CD4-positive, alpha-beta T cell (primary cell): Measurements from ENCODE around the gene TNFAIP8L2. TPM values are rescaled to one million over a fixed set of nuclear protein-coding genes. Genes with fewer than 3 reads are reported as not detected.
A peak's percentile ranks its signal among the peaks of the same experiment; 100 is the strongest.
"Not testable (repeated sequence)": the region's sequence is repeated elsewhere in the genome, so short reads cannot be mapped to it uniquely, and the experiment has no call there.

ENCODE experiments used
- ATAC-seq: fragments of 200-7000 bp; cut with Tn5 transposase; one replicate; pipeline ENCODE4 v1.10.0; 2022; ENCODE audit warnings: mild to moderate bottlenecking; ENCODE audit not compliant: poor library complexity
- CTCF ChIA-PET: fragments of 350-600 bp; sonication (Branson Sonifier 250); formaldehyde crosslinking; loops from one replicate; lab custom pipeline; 2021; ENCODE audit warnings: antibody characterized with exemption, inconsistent platforms; lab: Charles Lee
- POLR2A ChIA-PET: fragments of 350-600 bp; sonication (Branson Sonifier 250); formaldehyde crosslinking; loops from one replicate; lab custom pipeline; 2021; ENCODE audit warnings: antibody characterized with exemption, inconsistent platforms; lab: Charles Lee
- DNase-seq, 14 experiments: peaks; one replicate each; pipeline ENCODE4 v3.0.0-alpha.2; 2013 to 2020; ENCODE audit warnings: mixed read lengths in 2 of 14
- H3K27ac ChIP-seq, 2 donors: one replicate each; pipeline versions ENCODE4 v1.5.1 to v1.7.0; 2013; ENCODE audit warnings: low read length in 2 of 2, low read depth in 1 of 2, mild to moderate bottlenecking in 1 of 2
- H3K27me3 ChIP-seq, 2 experiments: 1 replicate in 1 of 2; 2 replicates in 1 of 2; pipeline versions ENCODE4 v1.6.1 to v1.7.0; 2013; ENCODE audit warnings: low read length in 2 of 2, control low read depth in 1 of 2, mild to moderate bottlenecking in 1 of 2, moderate library complexity in 1 of 2; ENCODE audit not compliant: insufficient read depth in 2 of 2, control insufficient read depth in 1 of 2
- H3K36me3 ChIP-seq: one replicate; pipeline ENCODE4 v1.6.1; 2013; ENCODE audit warnings: low read length, control low read depth; ENCODE audit not compliant: insufficient read depth
- H3K4me1 ChIP-seq: one replicate; pipeline ENCODE4 v1.6.1; 2013; ENCODE audit warnings: low read length, control low read depth; ENCODE audit not compliant: insufficient read depth
- H3K4me3 ChIP-seq: one replicate; pipeline ENCODE4 v1.5.1; 2013; ENCODE audit warnings: mild to moderate bottlenecking, low read length, moderate library complexity
- H3K9me3 ChIP-seq, 2 experiments: 1 replicate in 1 of 2; 2 replicates in 1 of 2; pipeline versions ENCODE4 v1.6.1 to v1.7.0; 2013; ENCODE audit warnings: low read length in 2 of 2, mild to moderate bottlenecking in 2 of 2, control low read depth in 1 of 2, moderate library complexity in 1 of 2; ENCODE audit not compliant: control insufficient read depth in 1 of 2, insufficient read depth in 1 of 2
- H3K27ac Mint-ChIP-seq: one replicate; pipeline ENCODE4 v1.8.0; 2020; ENCODE audit warnings: mixed read lengths
- H3K27me3 Mint-ChIP-seq: one replicate; pipeline ENCODE4 v1.8.0; 2021; ENCODE audit warnings: mixed read lengths
- H3K36me3 Mint-ChIP-seq: one replicate; pipeline ENCODE4 v1.8.0; 2021; ENCODE audit warnings: low read depth, mixed read lengths
- H3K4me1 Mint-ChIP-seq: one replicate; pipeline ENCODE4 v1.8.0; 2021; ENCODE audit warnings: low read depth, mixed read lengths
- H3K4me3 Mint-ChIP-seq: one replicate; pipeline ENCODE4 v1.8.0; 2020; ENCODE audit warnings: mild to moderate bottlenecking, mixed read lengths
- H3K9me3 Mint-ChIP-seq: one replicate; pipeline ENCODE4 v1.8.0; 2020; ENCODE audit warnings: mixed read lengths
- intact Hi-C, 2 experiments: fragments of 100-400 bp; cut with DNase I in 1 of 2; cut with micrococcal nuclease in 1 of 2; formaldehyde crosslinking; loops; one replicate each; pipeline versions ENCODE4 v1.15.1 to v1.9.0; 2023 to 2025; cut with DNase I, micrococcal nuclease
- total RNA-seq, 174 experiments: library from RNA in 2 of 174; stranded (reverse) in 2 of 174; gene quantifications; one replicate each; pipeline ENCODE4 v1.2.3 and lab custom pipeline; 2021 to 2026
- TF ChIP-seq, protein P1 (sequence below): fragments of 200-600 bp; IDR thresholded peaks from one replicate; pipeline ENCODE4 v1.8.0; 2022; ENCODE audit warnings: antibody characterized with exemption, mild to moderate bottlenecking

Gene TNFAIP8L2
- total RNA-seq, 2 experiments from 2014 or later, result 0.70 to 0.74 TPM

DNA sequence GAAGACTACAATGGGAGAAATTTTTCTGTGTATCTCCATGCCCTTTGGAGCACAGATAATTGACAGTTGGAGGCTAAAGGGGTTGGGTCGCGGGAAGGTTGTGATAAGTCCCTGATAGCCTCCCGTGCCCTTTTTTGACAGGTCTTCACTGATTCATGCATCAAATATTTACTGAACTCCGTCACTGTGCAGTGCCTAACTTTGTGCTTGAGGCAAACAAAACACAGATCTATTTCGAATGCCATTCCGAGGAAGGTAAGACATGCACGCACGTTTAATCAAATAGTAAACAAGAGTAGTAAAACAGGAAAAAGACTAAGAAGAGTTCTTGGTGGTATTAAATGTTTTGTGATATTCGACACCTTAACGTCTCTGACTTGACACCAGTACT, 41.4 kb downstream of the TNFAIP8L2 start:
- H3K27me3 ChIP-seq, result no peaks in the 10 kb centered on the region
- TF ChIP-seq, protein P1, sequence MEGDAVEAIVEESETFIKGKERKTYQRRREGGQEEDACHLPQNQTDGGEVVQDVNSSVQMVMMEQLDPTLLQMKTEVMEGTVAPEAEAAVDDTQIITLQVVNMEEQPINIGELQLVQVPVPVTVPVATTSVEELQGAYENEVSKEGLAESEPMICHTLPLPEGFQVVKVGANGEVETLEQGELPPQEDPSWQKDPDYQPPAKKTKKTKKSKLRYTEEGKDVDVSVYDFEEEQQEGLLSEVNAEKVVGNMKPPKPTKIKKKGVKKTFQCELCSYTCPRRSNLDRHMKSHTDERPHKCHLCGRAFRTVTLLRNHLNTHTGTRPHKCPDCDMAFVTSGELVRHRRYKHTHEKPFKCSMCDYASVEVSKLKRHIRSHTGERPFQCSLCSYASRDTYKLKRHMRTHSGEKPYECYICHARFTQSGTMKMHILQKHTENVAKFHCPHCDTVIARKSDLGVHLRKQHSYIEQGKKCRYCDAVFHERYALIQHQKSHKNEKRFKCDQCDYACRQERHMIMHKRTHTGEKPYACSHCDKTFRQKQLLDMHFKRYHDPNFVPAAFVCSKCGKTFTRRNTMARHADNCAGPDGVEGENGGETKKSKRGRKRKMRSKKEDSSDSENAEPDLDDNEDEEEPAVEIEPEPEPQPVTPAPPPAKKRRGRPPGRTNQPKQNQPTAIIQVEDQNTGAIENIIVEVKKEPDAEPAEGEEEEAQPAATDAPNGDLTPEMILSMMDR, result no peak
- Mint-ChIP-seq H3K36me3 (peaks cover 34% of the 10 kb centered on the region), H3K27ac (peak overlapping the region; percentile 96), H3K27me3 (peaks cover 4% of the 10 kb centered on the region), H3K9me3 (no peaks in the 10 kb centered on the region), H3K4me1 (peaks cover 48% of the 10 kb centered on the region), H3K4me3 (peak overlapping the region; percentile 98)
- H3K9me3 ChIP-seq, result no peaks in the 10 kb centered on the region
- H3K4me3 ChIP-seq, result peak overlapping the region; percentile 93
- ATAC-seq, result no peak
- peak in 2 of 14 experiments; percentile 8 to 32 for DNase-seq
- CTCF ChIA-PET, result no interaction called here
- peaks cover 8% of the 10 kb centered on the region for H3K36me3 ChIP-seq
- peak overlapping the region; percentile 3 to 12 for H3K27ac ChIP-seq
- peaks cover 43% of the 10 kb centered on the region for H3K4me1 ChIP-seq
- POLR2A ChIA-PET, result interaction anchor here (1.1 to 1.8 kb wide), 3 partner anchors 8 to 84 kb away, joined by 4 to 18 read pairs (median 4); partner anchors contain the start of genes VPS72 and ZNF687
- intact Hi-C loops, result loop anchor here (1.0 to 10.0 kb wide), 4 partner anchors 8 to 201 kb away; partner anchors contain the start of genes PSMB4 (in 1 of the 2), PSMD4 (in 1 of the 2), RFX5 (in 1 of the 2) and VPS72 (in 1 of the 2)

DNA sequence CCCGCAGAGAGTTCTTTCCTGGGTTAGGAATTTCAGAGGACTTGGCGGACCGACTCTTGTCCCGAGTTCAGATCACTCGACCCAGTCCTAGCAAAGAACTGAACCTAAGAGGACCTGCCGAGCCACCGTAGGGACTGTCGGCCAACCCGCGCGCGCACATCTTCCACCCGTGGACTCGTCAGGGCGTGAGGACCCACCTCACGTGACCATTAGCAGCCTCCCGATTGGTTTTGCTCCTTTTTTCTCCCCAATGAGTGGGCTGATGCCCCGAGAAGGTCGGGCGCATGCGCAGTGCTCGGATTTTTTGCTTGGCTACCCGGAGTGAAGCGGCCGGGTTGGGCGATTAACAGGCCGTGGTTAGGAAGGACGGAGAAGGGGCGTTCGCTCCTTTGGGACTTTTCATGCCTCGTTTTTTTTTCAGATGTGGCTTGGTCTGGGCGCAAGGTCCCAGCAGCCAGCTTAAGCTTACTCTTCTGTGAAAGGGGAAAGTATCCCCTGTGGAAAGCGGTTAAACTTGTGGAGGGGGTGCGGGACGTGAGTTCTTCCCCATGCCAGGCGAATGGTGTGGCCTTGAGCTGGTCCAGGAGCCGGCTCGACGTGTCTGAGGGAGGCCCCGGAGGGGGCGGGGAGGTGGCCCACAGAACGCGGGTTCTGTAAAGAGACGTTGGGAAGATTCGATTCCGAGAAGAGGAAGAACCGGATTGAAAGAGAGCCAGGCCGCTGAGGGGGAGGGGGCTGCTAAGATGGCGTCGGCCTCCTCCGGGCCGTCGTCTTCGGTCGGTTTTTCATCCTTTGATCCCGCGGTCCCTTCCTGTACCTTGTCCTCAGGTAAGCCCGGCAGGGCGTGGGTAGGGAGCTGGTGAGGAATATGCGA, 42.0 kb downstream of the TNFAIP8L2 start, which contains the start of gene PIP5K1A:
Gene PIP5K1A, plus strand, starts transcription at position 299 of the 874 bp plus-strand sequence. Its CDS starts 445 bp downstream, at position 744.
- H3K36me3 Mint-ChIP-seq, result peaks cover 37% of the 10 kb centered on the region
- peak within 1 kb of the TSS; percentile 69 to 77 for H3K27ac ChIP-seq
- peaks cover 12% of the 10 kb centered on the region for H3K36me3 ChIP-seq
- DNase-seq, result peak; percentile 96 to 99 (median 99)
- peaks cover 48% of the 10 kb centered on the region for H3K4me1 Mint-ChIP-seq
- H3K4me3 ChIP-seq, result peak within 1 kb of the TSS; percentile 93
- TF ChIP-seq, protein P1, result no peak
- ATAC-seq, result peak; percentile 95
- POLR2A ChIA-PET, result interaction anchor here (1.0 to 1.8 kb wide), 5 partner anchors 9 to 83 kb away, joined by 3 to 18 read pairs (median 4); partner anchors contain the start of genes SCNM1, VPS72 and ZNF687
- H3K27ac Mint-ChIP-seq, result peak within 1 kb of the TSS; percentile 96
- CTCF ChIA-PET, result interaction anchor here (0.6 kb wide), 1 partner anchor 53 kb away, joined by 4 read pairs; no protein-coding TSS in a partner anchor
- no peaks in the 10 kb centered on the region for H3K9me3 Mint-ChIP-seq
- no peaks in the 10 kb centered on the region for H3K27me3 ChIP-seq
- peak within 1 kb of the TSS; percentile 98 for H3K4me3 Mint-ChIP-seq
- no peaks in the 10 kb centered on the region for H3K9me3 ChIP-seq
- H3K4me1 ChIP-seq, result peaks cover 43% of the 10 kb centered on the region
- H3K27me3 Mint-ChIP-seq, result peaks cover 4% of the 10 kb centered on the region
- intact Hi-C loops, result loop anchor here (1.0 to 10.0 kb wide), 4 partner anchors 8 to 200 kb away; partner anchors contain the start of genes PSMB4 (in 1 of the 2), PSMD4 (in 1 of the 2), RFX5 (in 1 of the 2) and VPS72 (in 1 of the 2)

DNA sequence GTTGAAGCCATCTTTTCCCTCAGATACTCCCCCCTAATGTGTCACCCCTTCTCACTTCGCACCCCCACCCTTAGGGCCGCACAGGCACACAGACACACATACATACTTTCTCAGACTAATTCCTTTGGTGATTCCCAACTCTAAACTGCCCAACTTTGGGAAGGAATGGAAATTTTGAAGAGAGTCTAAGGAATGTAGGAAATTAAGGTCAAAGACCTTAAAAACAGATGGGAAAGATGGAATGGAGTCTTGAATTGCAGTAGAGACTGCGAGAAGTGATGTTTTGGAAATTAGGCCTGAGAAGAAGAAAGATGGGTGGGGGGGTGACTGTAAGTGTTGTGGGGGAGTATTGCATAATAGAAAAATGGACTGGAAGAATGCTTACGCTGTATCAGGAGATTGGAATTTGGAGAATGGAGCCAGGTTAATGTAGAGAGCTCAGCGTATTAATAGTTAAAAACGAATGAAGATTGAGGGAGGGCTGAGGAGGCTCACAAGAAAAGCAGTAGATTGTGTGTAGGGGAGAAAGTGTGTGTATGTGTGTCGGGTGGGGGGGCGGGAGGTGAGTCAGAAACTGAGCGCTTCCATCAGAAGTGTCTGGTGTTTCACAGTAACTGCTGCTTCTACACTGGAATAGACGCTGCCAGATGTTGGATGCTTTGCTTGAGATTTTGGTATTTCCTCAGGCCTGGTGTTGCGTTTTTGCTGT, 43.6 kb downstream of the TNFAIP8L2 start:
- ChIA-PET POLR2A (interaction anchor here (1.3 to 1.8 kb wide), 2 partner anchors 10 to 47 kb away, joined by 3 to 18 read pairs; partner anchors contain the start of gene VPS72), CTCF (interaction anchor here (1.2 to 1.3 kb wide), 2 partner anchors 10 to 52 kb away, joined by 3 to 4 read pairs; partner anchors contain the start of gene VPS72)
- no peaks in the 10 kb centered on the region for H3K9me3 Mint-ChIP-seq
- H3K27ac Mint-ChIP-seq, result peak overlapping the region; percentile 96
- Histone ChIP-seq H3K36me3 (peaks cover 23% of the 10 kb centered on the region), H3K27ac (no peak overlapping the region), H3K27me3 (no peaks in the 10 kb centered on the region), H3K9me3 (no peaks in the 10 kb centered on the region), H3K4me3 (peak overlapping the region; percentile 93), H3K4me1 (peaks cover 46% of the 10 kb centered on the region)
- peaks cover 59% of the 10 kb centered on the region for H3K4me1 Mint-ChIP-seq
- intact Hi-C loops, result loop anchor here (2.0 to 10.0 kb wide), 2 partner anchors 145 to 199 kb away; partner anchors contain the start of genes PSMB4 (in 1 of the 2) and RFX5 (in 1 of the 2)
- peaks cover 47% of the 10 kb centered on the region for H3K36me3 Mint-ChIP-seq
- H3K4me3 Mint-ChIP-seq, result peak overlapping the region; percentile 98
- ATAC-seq (no peak), DNase-seq (peak in 3 of 14 experiments; percentile 34 to 50 (median 38))
- TF ChIP-seq, protein P1, result no peak
- H3K27me3 Mint-ChIP-seq, result peaks cover 4% of the 10 kb centered on the region

DNA sequence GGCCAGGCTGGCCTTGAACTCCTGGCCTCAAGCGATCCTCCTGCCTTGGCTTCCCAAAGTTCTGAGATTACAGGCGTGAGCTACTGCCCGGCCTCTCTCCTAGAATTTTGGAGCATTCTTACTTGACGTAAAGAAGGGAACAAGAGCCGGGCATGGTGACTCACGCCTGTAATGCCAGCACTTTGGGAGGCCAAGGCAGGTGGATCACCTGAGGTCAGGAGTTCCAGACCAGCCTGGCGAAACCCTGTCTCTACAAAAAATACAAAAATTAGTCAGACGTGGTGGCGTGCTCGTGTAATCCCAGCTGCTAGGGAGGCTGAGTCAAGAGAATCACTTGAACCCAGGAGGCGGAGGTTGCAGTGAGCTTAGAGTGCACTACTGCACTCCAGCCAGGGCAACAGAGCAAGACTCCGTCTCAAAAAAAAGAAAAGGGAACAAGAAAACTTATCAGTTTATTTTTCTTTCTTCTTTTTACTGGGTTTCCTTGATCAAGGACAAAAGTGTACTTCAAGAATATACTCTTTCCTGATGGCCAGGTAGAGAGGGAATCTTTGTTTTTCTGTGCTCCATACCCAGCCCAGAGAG, 49.0 kb downstream of the TNFAIP8L2 start:
- H3K4me3 Mint-ChIP-seq, POLR2A ChIA-PET, H3K9me3 ChIP-seq, H3K4me3 ChIP-seq, H3K9me3 Mint-ChIP-seq, ATAC-seq, H3K27me3 Mint-ChIP-seq, intact Hi-C loops, H3K27ac ChIP-seq, DNase-seq, H3K27ac Mint-ChIP-seq, H3K27me3 ChIP-seq: not testable (repeated sequence)
- Mint-ChIP-seq H3K36me3 (peaks cover 59% of the 10 kb centered on the region), H3K4me1 (peaks cover 29% of the 10 kb centered on the region)
- CTCF ChIA-PET, result interaction anchor here (0.5 kb wide), 1 partner anchor 1245 kb away, joined by 4 read pairs; no protein-coding TSS in a partner anchor
- peaks cover 40% of the 10 kb centered on the region for H3K36me3 ChIP-seq
- peaks cover 14% of the 10 kb centered on the region for H3K4me1 ChIP-seq
